Measurements from ENCODE around the gene C5orf22. TPM values are rescaled to one million over a fixed set of nuclear protein-coding genes. Genes with fewer than 3 reads are reported as not detected.
"Not testable (repeated sequence)": the region's sequence is repeated elsewhere in the genome, so short reads cannot be mapped to it uniquely, and the experiment has no call there.

Gene C5orf22
- total RNA-seq, 1 donor from 2014 or later: 60.8 TPM

- no peak overlapping the region for H3K9ac ChIP-seq
Observed at GRCh38 chr5:31563216-31563615, 31.1 kb downstream of the C5orf22 start.

GRCh38 chr5:31566362-31566761, 34.3 kb downstream of the C5orf22 start:
- H3K9me3 ChIP-seq (ENCODE audit: low read depth); H4K20me1 ChIP-seq (ENCODE audit: low read depth); H3K36me3 ChIP-seq; H3K27ac ChIP-seq; H3K4me3 ChIP-seq; H2AFZ ChIP-seq (replicated peaks); H3F3A ChIP-seq (ENCODE audit: low read depth); H3K79me2 ChIP-seq (ENCODE audit: low read depth); H3K27ac Mint-ChIP-seq; H3K4me3 Mint-ChIP-seq; H3K27me3 ChIP-seq; H3K36me3 Mint-ChIP-seq; H3K4me1 Mint-ChIP-seq; H3K27me3 Mint-ChIP-seq (ENCODE audit: insufficient read depth, low read depth); DNase-seq (ENCODE audit: low spot score); H3K9ac ChIP-seq; H3K4me2 ChIP-seq; H3K4me1 ChIP-seq: not testable (repeated sequence)
- peaks cover 23% of the 10 kb centered on the region for H3K9me3 Mint-ChIP-seq

More at GRCh38 chr5:31563216-31563615, 31.1 kb downstream of the C5orf22 start:
- Histone ChIP-seq H3K36me3 (no peaks in the 10 kb centered on the region), H3K27me3 (no peaks in the 10 kb centered on the region), H3K4me2 (no peak overlapping the region), H3K4me1 (no peaks in the 10 kb centered on the region), H2AFZ (replicated peaks) (no peak overlapping the region), H3F3A (ENCODE audit: low read depth) (no peaks in the 10 kb centered on the region), H3K27ac (no peak overlapping the region), H3K4me3 (no peak overlapping the region), H3K9me3 (ENCODE audit: low read depth) (no peaks in the 10 kb centered on the region), H4K20me1 (ENCODE audit: low read depth) (no peaks in the 10 kb centered on the region), H3K79me2 (ENCODE audit: low read depth) (no peaks in the 10 kb centered on the region)
- Mint-ChIP-seq H3K27ac (no peak overlapping the region), H3K4me3 (no peak overlapping the region), H3K4me1 (no peaks in the 10 kb centered on the region), H3K27me3 (ENCODE audit: insufficient read depth, low read depth) (no peaks in the 10 kb centered on the region), H3K9me3 (peaks cover 23% of the 10 kb centered on the region), H3K36me3 (peaks cover 6% of the 10 kb centered on the region)
- DNase-seq (ENCODE audit: low spot score): no peak
- TF ChIP-seq CTCF (IDR thresholded peaks at IDR 0.05): no peak
- no peak for TF ChIP-seq EZH2phosphoT487 (IDR thresholded peaks at IDR 0.05)
- no peak for TF ChIP-seq EZH2 (IDR thresholded peaks at IDR 0.05)

GRCh38 chr5:31568302-31568835, 36.3 kb downstream of the C5orf22 start:
- Histone ChIP-seq H3K4me3 (no peak overlapping the region), H3K36me3 (no peaks in the 10 kb centered on the region), H3K79me2 (ENCODE audit: low read depth) (no peaks in the 10 kb centered on the region), H2AFZ (replicated peaks) (no peak overlapping the region), H3K27ac (no peak overlapping the region), H3K9ac (no peak overlapping the region), H3K4me2 (no peak overlapping the region), H4K20me1 (ENCODE audit: low read depth) (no peaks in the 10 kb centered on the region), H3K9me3 (ENCODE audit: low read depth) (no peaks in the 10 kb centered on the region), H3K27me3 (no peaks in the 10 kb centered on the region), H3K4me1 (no peaks in the 10 kb centered on the region), H3F3A (ENCODE audit: low read depth) (no peaks in the 10 kb centered on the region)
- Mint-ChIP-seq H3K4me1 (no peaks in the 10 kb centered on the region), H3K27me3 (ENCODE audit: insufficient read depth, low read depth) (no peaks in the 10 kb centered on the region), H3K9me3 (peaks cover 23% of the 10 kb centered on the region), H3K36me3 (peaks cover 6% of the 10 kb centered on the region), H3K27ac (no peak overlapping the region), H3K4me3 (no peak overlapping the region)
- no peak for DNase-seq (ENCODE audit: low spot score)
- TF ChIP-seq EZH2 (IDR thresholded peaks at IDR 0.05): no peak
- no peak for TF ChIP-seq EZH2phosphoT487 (IDR thresholded peaks at IDR 0.05)
- TF ChIP-seq CTCF (IDR thresholded peaks at IDR 0.05): no peak

GRCh38 chr5:31569068-31569467, 37.0 kb downstream of the C5orf22 start:
- H3K4me3 Mint-ChIP-seq: no peak overlapping the region
- DNase-seq (ENCODE audit: low spot score): no peak
- H3K9me3 ChIP-seq (ENCODE audit: low read depth): no peaks in the 10 kb centered on the region
- no peak for TF ChIP-seq EZH2phosphoT487 (IDR thresholded peaks at IDR 0.05)
- TF ChIP-seq CTCF (IDR thresholded peaks at IDR 0.05): no peak
- no peak for TF ChIP-seq EZH2 (IDR thresholded peaks at IDR 0.05)
- no peaks in the 10 kb centered on the region for H3K27me3 ChIP-seq
- H3K27me3 Mint-ChIP-seq (ENCODE audit: insufficient read depth, low read depth): no peaks in the 10 kb centered on the region
- peaks cover 6% of the 10 kb centered on the region for H3K36me3 Mint-ChIP-seq
- H3K4me3 ChIP-seq: no peak overlapping the region
- no peak overlapping the region for H2AFZ ChIP-seq (replicated peaks)
- no peaks in the 10 kb centered on the region for H3F3A ChIP-seq (ENCODE audit: low read depth)
- no peak overlapping the region for H3K27ac ChIP-seq
- no peaks in the 10 kb centered on the region for H3K36me3 ChIP-seq
- no peaks in the 10 kb centered on the region for H3K4me1 Mint-ChIP-seq
- no peaks in the 10 kb centered on the region for H3K4me1 ChIP-seq
- no peaks in the 10 kb centered on the region for H3K79me2 ChIP-seq (ENCODE audit: low read depth)
- no peaks in the 10 kb centered on the region for H4K20me1 ChIP-seq (ENCODE audit: low read depth)
- no peak overlapping the region for H3K27ac Mint-ChIP-seq
- H3K4me2 ChIP-seq: no peak overlapping the region
- no peak overlapping the region for H3K9ac ChIP-seq
- H3K9me3 Mint-ChIP-seq: peaks cover 20% of the 10 kb centered on the region
